Fibroblast of pulmonary artery (primary cell): Measurements from ENCODE around the gene GREM2.
A peak's percentile ranks its signal among the peaks of the same experiment; 100 is the strongest.

ENCODE experiments used
- DNase-seq: peaks from one replicate; pipeline ENCODE4 v3.0.0-alpha.2; 2010; ENCODE audit warnings: low read depth
- H3K4me3 ChIP-seq: replicated peaks from 2 replicates; pipeline ENCODE4 v1.5.1; 2011; ENCODE audit warnings: low read depth, mild to moderate bottlenecking, control low read depth, low read length, moderate library complexity
- TF ChIP-seq, protein P1 (sequence below): IDR thresholded peaks from 2 replicates; pipeline ENCODE4 v1.5.1; 2011; ENCODE audit warnings: mild to moderate bottlenecking, control low read depth, low read length, inconsistent platforms; ENCODE audit errors: missing control alignments

GREM2 gene

DNA sequence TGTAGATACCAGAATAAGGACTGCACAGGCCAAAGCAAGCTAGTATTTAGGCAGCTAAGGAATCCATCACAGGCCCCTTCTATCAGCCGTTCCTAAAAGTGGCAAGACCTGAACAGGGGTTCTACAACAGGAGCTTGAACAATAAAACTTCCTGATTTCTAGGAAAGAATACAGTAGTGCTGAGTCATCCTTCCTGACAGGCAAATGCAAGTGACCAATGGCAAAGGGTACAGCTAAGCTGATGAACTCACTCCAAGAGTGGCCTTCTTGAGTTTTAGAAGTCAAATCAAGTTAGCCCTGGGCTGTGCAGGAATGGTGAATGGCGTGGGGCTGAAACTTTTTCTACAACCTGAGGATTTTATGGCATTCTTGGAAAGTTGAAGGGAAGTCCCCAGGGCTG, 112.9 kb downstream of the GREM2 start:
- DNase-seq: peak; percentile 69
- H3K4me3 ChIP-seq: no peak overlapping the region
- TF ChIP-seq, protein P1, sequence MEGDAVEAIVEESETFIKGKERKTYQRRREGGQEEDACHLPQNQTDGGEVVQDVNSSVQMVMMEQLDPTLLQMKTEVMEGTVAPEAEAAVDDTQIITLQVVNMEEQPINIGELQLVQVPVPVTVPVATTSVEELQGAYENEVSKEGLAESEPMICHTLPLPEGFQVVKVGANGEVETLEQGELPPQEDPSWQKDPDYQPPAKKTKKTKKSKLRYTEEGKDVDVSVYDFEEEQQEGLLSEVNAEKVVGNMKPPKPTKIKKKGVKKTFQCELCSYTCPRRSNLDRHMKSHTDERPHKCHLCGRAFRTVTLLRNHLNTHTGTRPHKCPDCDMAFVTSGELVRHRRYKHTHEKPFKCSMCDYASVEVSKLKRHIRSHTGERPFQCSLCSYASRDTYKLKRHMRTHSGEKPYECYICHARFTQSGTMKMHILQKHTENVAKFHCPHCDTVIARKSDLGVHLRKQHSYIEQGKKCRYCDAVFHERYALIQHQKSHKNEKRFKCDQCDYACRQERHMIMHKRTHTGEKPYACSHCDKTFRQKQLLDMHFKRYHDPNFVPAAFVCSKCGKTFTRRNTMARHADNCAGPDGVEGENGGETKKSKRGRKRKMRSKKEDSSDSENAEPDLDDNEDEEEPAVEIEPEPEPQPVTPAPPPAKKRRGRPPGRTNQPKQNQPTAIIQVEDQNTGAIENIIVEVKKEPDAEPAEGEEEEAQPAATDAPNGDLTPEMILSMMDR: no peak

DNA sequence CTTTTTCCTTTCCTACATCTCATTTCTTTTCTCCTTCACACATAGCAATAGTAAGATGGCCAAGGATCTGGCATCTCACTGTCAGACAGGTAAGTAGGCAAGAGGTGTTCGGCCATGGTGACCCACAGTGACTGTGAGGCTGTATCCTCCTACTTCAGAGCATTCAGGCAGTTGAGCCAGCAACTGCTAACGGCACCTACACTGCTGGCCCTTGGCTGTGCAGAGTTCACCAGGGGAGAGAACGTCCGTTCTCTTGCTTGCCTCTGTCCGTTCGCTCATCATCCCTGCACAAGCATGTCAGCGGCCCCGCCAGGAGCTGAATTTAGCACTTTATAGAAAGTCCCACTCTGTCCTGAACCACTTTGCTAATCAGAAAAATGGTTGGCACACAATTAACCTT, 113.6 kb downstream of the GREM2 start:
- no peak for DNase-seq
- TF ChIP-seq, protein P1: no peak
- H3K4me3 ChIP-seq: no peak overlapping the region

DNA sequence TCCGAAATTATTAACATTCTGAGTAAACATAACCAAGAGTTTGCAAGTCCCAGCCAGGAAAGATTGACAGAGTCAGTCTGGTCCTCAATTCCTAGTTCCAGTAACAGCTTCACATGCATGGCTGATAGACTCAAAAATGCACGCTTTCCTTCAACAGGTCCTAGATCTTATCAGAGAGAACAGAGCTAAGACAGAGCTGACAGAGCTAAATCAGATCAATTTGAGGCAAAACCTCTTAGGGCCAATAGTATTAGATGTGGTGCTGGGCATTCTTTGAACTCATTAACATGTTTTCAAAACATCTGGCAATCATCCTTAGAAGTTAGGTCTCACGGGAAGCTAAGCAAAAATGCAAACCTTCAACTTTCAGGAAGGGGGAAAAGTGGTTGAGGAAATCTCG, 114.0 kb downstream of the GREM2 start:
- TF ChIP-seq, protein P1: no peak
- DNase-seq: no peak
- H3K4me3 ChIP-seq: no peak overlapping the region

DNA sequence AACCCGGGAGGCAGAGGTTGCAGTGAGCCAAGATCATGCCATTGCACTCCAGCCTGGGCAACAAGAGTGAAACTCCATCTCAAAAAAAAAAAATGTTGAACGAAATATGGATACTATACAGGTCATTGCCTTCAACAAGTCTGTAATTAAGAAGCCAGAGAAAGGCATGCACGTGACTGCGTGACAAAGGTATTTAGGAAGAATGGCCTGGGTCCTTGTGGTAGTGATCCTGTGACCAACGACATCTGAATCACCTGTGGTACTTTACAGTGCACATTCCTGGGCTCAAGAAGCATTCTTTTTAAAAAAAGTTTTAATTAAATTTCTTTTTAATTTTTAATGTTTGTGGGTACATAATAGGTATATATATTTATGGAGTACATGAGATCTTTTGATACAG, 115.0 kb downstream of the GREM2 start:
- TF ChIP-seq, protein P1: no peak
- DNase-seq: no peak
- no peak overlapping the region for H3K4me3 ChIP-seq

DNA sequence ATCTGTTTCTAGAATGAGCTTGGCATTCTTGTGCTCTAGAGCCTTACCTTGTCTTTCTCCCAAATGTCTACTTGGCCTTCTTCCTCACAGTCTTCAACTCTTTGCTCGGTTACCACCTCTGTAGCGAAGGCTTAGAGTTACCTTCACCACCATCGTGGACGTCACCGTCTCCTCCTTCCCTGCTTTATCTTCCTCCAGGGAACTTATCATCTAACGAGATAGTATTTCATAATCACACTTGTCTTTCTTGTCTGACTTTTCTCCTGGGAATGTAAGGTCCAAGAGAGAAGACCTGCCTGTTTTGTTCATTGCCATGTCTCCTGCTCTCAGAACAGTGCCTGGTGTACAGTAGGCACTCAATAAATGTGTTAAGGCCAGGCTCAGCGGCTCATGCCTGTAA, 115.6 kb downstream of the GREM2 start:
- TF ChIP-seq, protein P1: no peak
- DNase-seq: no peak
- H3K4me3 ChIP-seq: no peak overlapping the region

DNA sequence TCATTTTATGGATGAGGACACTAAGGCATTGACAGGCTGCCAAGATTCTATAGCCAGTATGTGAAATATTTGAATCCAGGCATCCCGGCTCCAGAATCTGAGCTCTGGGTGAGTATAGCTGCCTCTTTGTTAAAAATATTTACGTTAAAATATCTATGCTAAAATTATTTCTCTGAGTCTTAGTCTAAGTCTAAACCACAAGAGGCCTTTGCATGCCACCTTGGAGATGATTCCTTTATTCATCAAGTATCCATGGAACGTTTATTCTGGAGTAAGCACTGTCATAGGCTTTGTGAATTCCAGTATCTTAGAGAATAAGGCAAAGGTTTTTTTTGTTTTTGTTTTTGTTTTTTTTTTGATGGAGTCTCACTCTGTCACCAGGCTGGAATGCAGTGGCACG, 116.4 kb downstream of the GREM2 start:
- TF ChIP-seq, protein P1: no peak
- no peak for DNase-seq
- H3K4me3 ChIP-seq: no peak overlapping the region

DNA sequence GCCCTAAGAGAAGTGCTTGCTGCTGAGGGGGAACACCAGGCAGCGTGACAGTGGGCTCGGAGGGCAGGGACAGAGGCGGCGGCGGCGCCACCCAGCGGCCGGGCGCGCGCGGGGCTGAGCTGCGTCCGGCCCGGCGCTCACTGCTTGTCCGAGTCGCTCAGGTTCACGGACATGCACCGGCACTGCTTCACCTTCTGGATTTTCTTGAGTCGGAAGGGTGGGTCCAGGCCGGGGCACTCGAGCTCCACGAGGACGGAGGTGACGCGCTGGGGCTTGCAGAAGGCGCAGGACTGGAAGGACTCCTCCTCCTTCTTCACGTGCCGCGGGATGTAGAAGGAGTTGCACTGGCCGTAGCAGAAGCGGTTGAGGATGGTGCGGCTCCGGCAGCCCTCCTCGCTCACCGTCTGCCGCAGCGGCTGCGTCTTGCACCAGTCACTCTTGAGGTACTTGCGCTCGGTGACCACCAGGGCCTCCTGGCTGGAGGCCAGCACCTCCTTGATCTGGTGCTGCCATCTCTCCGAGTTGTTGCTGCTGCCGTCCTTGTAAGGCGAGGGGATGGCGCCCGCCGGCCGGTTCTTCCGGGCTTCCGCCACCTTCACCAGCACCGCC, 119.0 kb downstream of the GREM2 start:
- DNase-seq: peak; percentile 65

More for the DNA sequence above, 119.0 kb downstream of the GREM2 start:
- H3K4me3 ChIP-seq: peak overlapping the region; percentile 44
- TF ChIP-seq, protein P1: peak; percentile 34
